Measurements from ENCODE around the gene MRGPRX1. TPM values are rescaled to one million over a fixed set of nuclear protein-coding genes. Genes with fewer than 3 reads are reported as not detected.

The MRGPRX1 gene
- polyA plus RNA-seq, 3 donors: not detected

Other genes with a start within 250 kb of the MRGPRX1 start
- 1 to 10 TPM; 8.1 to 9.1 (median 8.9) TPM for gene TMEM86A, start 240.6 kb downstream of the MRGPRX1 start, polyA plus RNA-seq (ENCODE audit: insufficient read length in 3 of 3)
- 1 to 10 TPM; 1.3 to 1.7 (median 1.4) TPM for gene IGSF22, start 213.2 kb downstream of the MRGPRX1 start, polyA plus RNA-seq (ENCODE audit: insufficient read length in 3 of 3)
- gene PTPN5, start 147.6 kb downstream of the MRGPRX1 start, polyA plus RNA-seq (ENCODE audit: insufficient read length in 3 of 3): under 1 TPM; 0.32 to 0.72 (median 0.46) TPM
- gene MRGPRX2, start 121.3 kb upstream of the MRGPRX1 start, polyA plus RNA-seq (ENCODE audit: insufficient read length in 3 of 3): not detected
- gene ZDHHC13, start 177.8 kb upstream of the MRGPRX1 start, polyA plus RNA-seq (ENCODE audit: insufficient read length in 3 of 3): 10 to 100 TPM; 18.9 to 21.8 (median 19.2) TPM

All from right renal cortex interstitium (tissue), 3 donors.